ENCODE results near the gene KIF3A.

The KIF3A gene

DNA sequence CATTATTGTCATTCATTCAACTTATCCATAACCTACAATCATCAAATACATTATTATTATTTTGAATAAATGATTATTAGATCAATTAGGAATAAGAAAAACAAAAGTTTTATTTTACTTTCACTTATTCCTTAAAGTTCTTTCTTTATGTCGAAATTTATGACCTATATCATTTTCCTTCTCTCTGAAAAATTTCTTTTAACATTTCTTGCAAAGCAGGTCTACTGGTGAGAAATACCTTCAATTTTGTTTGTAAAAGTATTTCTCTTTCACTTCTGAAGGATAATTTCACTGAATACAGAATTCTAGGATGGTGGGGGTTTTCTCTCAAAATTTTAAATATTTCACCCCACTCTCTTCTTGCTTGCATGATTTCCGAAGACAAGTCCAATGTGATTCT lies 7.3 kb upstream of the KIF3A start:
- TF ChIP-seq, protein P1, sequence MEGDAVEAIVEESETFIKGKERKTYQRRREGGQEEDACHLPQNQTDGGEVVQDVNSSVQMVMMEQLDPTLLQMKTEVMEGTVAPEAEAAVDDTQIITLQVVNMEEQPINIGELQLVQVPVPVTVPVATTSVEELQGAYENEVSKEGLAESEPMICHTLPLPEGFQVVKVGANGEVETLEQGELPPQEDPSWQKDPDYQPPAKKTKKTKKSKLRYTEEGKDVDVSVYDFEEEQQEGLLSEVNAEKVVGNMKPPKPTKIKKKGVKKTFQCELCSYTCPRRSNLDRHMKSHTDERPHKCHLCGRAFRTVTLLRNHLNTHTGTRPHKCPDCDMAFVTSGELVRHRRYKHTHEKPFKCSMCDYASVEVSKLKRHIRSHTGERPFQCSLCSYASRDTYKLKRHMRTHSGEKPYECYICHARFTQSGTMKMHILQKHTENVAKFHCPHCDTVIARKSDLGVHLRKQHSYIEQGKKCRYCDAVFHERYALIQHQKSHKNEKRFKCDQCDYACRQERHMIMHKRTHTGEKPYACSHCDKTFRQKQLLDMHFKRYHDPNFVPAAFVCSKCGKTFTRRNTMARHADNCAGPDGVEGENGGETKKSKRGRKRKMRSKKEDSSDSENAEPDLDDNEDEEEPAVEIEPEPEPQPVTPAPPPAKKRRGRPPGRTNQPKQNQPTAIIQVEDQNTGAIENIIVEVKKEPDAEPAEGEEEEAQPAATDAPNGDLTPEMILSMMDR (conservative IDR thresholded peaks at IDR 0.05; ENCODE audit: low read depth, low read length): no peak
- H3K4me3 ChIP-seq (ENCODE audit: low read depth, low read length): no peak overlapping the region
- no peak for DNase-seq (ENCODE audit: low read depth)

DNA sequence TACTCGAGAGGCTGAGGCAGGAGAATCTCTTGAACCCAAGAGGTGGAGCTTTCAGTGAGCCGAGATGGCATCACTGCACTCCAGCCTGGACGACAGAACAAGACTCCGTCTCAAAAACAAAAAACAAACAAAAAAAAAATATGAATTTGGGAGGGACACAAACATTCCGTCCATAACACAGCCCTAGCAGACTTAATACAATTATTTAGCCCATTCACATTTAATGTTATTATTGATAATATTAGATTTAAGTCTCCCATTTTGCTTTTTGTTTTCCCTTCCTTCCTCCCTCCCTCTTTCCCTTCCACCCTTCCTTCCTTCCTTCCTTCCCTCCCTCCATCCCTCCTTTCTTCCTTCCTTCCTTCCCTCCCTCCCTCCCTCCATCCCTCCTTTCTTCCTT lies 5.3 kb upstream of the KIF3A start:
- H3K4me3 ChIP-seq (ENCODE audit: low read depth, low read length): no peak overlapping the region
- TF ChIP-seq, protein P1 (conservative IDR thresholded peaks at IDR 0.05; ENCODE audit: low read depth, low read length): no peak
- no peak for DNase-seq (ENCODE audit: low read depth)

DNA sequence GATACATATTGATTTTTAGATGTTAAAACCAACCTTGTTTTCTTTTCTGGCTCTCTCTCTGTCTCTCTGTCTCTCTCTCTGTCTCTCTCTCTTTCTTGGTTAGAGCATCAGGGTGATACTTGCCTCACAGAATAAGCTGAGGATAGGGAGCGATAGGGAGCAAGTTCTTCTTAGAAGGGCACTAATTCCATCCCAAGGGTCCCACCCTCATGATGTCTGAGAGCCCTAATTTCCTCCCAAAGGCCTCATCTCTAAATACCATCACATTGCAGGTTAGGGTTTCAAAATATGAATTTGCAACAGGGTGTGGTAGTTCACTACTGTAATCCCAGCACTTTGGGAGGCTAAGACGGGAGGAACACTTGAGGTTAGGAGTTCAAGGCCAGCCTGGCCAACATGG lies 4.8 kb upstream of the KIF3A start:
- TF ChIP-seq, protein P1 (conservative IDR thresholded peaks at IDR 0.05; ENCODE audit: low read depth, low read length): no peak
- no peak overlapping the region for H3K4me3 ChIP-seq (ENCODE audit: low read depth, low read length)
- DNase-seq (ENCODE audit: low read depth): no peak

DNA sequence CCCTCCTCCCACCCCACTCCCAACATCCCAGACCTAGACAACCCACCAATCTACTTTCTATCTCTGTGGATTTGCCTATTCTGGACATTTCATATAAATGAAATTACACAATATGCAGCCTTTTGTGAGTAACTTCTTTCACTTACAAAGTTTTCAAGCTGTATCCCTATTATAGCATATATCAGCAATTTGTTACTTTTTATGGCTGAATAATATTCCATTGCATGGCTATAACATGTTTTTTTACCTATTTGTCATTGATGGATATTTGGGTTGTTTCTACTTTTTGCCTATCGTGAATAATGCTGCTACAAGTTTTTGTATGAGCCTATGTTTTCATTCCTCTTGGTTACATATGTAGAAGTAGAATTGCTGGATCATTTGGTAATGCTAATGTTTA lies 1.9 kb upstream of the KIF3A start:
- no peak for DNase-seq (ENCODE audit: low read depth)
- TF ChIP-seq, protein P1 (conservative IDR thresholded peaks at IDR 0.05; ENCODE audit: low read depth, low read length): no peak
- no peak overlapping the region for H3K4me3 ChIP-seq (ENCODE audit: low read depth, low read length)

DNA sequence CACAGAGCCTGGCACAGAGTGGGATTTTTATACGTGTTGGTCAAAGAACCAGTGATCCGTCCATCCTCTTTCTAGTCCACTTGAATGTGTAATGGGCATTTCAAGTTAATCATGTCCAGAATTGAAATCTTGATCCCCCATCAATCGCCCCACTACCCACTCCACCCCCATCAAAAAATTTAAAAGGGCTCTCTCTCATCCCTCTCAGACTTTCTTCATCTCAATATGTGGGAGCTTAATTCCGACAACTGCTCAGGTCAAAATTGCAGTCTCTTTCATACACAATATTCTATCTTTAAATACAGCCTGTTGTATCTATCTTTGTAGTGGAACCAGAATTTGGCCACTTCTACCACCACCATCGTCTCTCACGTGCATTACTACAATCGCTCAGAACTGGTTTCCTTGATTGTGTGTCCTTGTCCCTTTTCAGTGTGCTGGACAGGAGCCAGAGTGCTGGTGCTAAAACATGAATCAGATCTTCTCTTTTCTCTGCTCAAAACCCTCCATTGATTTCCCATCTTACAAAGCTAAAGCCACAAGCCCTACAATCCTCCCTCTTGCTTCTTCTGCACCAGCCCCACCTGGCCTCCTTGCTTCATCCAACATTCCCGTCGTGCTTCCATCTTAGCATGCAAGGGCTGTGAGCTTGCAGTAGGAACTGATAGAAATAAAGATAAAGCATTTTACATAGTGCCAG lies 786 bp upstream of the KIF3A start:
- H3K4me3 ChIP-seq (ENCODE audit: low read depth, low read length): peak overlapping the region; percentile 97
- DNase-seq (ENCODE audit: low read depth): no peak
- TF ChIP-seq, protein P1 (conservative IDR thresholded peaks at IDR 0.05; ENCODE audit: low read depth, low read length): no peak

DNA sequence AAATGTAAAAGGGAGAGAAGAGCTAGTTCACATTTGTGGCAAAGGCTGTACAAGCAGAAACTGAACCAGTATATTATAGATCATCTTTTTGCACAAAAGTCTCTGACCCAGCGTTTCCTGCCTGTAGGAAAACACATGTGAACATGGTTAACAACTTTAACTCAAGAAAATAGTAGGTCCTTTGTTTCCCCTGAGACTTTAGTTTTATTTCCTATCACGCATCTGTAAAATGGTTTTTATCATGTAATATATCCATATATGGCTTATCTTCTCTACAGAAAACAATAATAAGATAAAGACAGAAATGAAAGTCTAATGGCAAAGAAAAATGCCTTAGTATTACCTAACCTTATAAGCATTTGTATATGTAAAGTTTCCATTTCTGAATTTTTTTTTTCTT lies 2.7 kb downstream of the KIF3A start:
- TF ChIP-seq, protein P1 (conservative IDR thresholded peaks at IDR 0.05; ENCODE audit: low read depth, low read length): no peak
- H3K4me3 ChIP-seq (ENCODE audit: low read depth, low read length): no peak overlapping the region
- no peak for DNase-seq (ENCODE audit: low read depth)

DNA sequence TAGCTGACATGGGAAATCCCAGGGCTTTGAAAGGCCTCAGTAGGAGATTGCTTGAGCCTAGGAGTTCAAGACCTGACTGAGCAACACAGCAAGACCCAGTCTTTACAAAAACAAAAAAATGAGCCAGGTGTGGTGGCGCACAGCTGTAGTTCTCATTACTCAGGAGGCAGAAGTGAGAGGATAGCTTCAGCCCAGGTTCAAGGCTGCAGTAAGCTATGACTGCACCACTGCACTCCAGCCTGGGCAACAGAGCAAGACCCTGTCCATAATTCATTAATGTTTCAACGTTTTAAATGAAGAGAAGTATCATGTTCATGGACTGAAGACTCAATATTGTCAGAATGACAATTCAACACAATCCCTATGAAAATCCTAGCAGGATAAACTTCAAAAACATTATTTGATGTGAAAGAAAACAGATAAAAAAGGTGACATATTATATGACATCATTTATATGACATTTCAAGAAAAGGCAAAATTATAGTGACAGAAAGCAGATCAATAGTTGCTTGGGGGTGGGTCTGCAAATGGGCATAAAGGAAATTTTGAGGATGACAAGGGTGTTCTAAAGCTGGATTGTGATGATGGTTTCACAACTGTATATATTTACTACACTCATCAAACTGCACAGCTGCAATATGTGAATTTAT lies 3.7 kb downstream of the KIF3A start:
- H3K4me3 ChIP-seq (ENCODE audit: low read depth, low read length): no peak overlapping the region
- no peak for DNase-seq (ENCODE audit: low read depth)
- TF ChIP-seq, protein P1 (conservative IDR thresholded peaks at IDR 0.05; ENCODE audit: low read depth, low read length): no peak
